ENCODE measurements around the gene CTRB1.

GRCh38 chr16:75193265-75193650 lies 25.5 kb upstream of the CTRB1 start:
- TF ChIP-seq ZNF740 (CRISPR knock-in tag; IDR thresholded peaks at IDR 0.05) (no peak), ZNF143 (CRISPR knock-in tag; IDR thresholded peaks at IDR 0.05) (no peak), ZBTB33 (CRISPR knock-in tag; IDR thresholded peaks at IDR 0.05) (no peak), ELK4 (CRISPR knock-in tag; IDR thresholded peaks at IDR 0.05; ENCODE audit: borderline replicate concordance) (no peak), USF2 (IDR thresholded peaks at IDR 0.05; ENCODE audit: low read depth, low read length) (no peak), USF2 (CRISPR knock-in tag; IDR thresholded peaks at IDR 0.05; ENCODE audit: borderline replicate concordance) (no peak), CBX2 (IDR thresholded peaks at IDR 0.05; ENCODE audit: low read depth, low read length) (no peak), CBX2 (CRISPR knock-in tag; IDR thresholded peaks at IDR 0.05; ENCODE audit: low read depth) (no peak), CTCF (CRISPR knock-in tag; IDR thresholded peaks at IDR 0.05) (no peak), NCOA2 (CRISPR knock-in tag; IDR thresholded peaks at IDR 0.05) (no peak), ZFX (CRISPR knock-in tag; IDR thresholded peaks at IDR 0.05; ENCODE audit: low read depth) (no peak), SMAD1 (CRISPR knock-in tag; IDR thresholded peaks at IDR 0.05; ENCODE audit: borderline replicate concordance, low read depth) (no peak), ATF4 (CRISPR knock-in tag; IDR thresholded peaks at IDR 0.05) (no peak), CEBPB (IDR thresholded peaks at IDR 0.05; ENCODE audit: borderline replicate concordance, low read depth, low read length) (no peak)
